Non-pigmented ciliary epithelial cell (primary cell): ENCODE results near the gene FAM237B.
"Not testable (repeated sequence)": the region's sequence is repeated elsewhere in the genome, so short reads cannot be mapped to it uniquely, and the experiment has no call there.

Experiments used
- DNase-seq: peaks from one replicate; pipeline ENCODE4 v3.0.0-alpha.2; 2010; ENCODE audit warnings: low read depth

FAM237B gene

DNA sequence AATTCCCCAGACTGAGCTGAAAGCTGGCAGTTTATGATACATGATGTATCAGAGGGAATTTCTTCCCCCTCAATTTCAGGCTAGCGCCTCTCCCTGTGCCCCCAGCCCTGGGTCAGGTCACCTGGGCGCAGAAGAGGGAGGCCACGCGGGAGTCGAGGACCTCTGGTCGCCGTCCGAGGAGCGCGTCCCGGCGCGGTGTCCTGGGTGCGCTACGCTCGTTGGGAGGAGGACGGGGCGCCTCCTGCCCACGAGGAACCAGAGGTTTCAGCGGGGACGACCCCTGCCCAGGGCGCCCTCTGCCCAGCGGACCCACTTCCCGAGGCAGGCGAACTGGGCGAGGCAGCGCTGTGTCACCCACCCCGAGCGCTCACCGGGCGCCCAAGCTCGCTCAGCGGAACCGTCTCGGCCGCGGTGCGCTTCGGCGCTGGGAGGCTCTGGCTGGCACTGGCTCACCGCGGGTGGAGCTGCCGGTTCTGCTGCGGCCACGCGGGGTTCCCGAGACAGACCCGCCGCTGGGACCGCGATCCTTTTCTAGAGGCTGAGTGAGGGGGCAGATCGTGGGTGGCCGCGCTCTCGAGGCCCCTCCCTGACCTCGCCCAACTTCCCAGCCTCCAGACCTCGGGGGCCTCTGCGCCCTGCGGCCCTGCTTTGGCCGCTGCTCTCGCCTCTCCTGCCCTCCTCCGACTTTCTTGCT lies at the start of gene FAM237B:
Gene FAM237B, minus strand, starts transcription at position 504 of the 694 bp plus-strand sequence. CDS start 1,556 bp downstream, outside the sequence.
- DNase-seq, result no peak

DNA sequence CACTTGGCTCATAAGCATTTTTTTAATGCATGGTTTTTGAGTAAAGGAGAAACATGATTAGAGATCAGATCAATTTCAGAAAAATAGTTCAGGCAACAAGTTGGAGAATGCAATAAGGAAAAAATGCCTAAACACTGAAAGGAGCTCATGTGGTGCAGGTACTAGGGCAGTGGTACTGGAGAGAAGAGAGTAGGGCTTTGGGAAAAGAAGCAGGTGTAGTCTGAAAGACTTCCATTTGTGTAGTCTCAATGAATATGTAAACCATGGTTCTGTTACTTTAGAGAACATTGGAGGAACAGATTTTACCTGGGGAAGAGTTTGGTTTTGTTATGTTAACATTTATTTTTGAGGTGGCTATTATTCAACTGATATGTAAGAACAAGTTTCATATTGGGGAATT lies 30.9 kb upstream of the FAM237B start:
- DNase-seq, result no peak

DNA sequence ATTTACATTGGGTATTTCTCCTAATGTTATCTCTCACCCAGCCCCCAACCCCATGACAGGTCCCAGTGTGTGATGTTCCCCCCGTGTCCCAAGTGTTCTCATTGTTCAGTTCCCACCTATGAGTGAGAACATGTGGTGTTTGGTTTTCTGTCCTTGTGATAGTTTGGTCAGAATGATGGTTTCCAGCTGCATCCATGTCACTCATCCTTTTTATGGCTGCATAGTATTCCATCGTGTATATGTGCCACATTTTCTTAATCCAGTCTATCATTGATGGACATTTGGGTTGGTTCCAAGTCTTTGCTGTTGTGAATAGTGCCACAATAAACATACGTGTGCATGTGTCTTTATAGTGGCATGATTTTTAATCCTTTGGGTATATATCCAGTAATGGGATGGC lies 28.9 kb upstream of the FAM237B start:
- DNase-seq, result not testable (repeated sequence)

DNA sequence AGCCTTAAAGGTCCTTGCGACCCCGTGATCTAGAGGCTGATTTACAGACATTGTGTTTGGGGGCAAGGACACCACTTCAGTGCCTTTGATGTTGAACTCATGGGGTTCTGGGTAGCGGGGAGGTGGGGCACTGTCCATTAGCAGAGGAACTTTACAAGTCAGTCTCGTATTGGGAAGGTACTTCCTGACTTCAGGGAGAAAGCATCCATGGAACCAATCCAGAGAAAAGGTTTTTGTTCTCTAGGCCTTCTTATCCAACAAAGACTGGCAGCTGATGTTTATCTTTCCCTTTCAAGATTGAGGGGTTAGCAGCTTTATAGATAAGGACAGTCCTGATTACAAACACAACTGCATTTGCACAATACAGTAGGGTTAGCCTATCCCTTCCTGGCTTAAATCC lies 28.2 kb upstream of the FAM237B start:
- DNase-seq, result no peak

DNA sequence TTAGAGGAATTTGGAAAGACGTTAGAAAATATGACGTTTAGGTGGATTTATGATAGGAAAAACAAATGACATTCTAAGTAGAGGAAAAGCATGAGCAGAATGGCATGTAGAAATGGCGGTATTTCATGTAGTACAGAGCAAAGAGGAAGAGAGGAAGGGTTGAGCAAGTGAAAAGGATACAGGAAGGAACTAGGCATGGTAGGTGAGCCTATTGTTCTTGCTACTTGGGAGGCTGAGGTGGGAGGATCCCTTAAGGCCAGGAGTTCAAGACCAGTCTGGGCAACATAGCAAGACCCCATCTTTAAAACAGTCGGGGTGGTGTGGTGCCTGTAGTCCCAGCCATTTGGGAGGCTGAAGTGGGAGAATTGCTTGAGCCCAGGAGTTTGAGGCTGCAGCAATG lies 26.7 kb upstream of the FAM237B start:
- DNase-seq, result no peak

DNA sequence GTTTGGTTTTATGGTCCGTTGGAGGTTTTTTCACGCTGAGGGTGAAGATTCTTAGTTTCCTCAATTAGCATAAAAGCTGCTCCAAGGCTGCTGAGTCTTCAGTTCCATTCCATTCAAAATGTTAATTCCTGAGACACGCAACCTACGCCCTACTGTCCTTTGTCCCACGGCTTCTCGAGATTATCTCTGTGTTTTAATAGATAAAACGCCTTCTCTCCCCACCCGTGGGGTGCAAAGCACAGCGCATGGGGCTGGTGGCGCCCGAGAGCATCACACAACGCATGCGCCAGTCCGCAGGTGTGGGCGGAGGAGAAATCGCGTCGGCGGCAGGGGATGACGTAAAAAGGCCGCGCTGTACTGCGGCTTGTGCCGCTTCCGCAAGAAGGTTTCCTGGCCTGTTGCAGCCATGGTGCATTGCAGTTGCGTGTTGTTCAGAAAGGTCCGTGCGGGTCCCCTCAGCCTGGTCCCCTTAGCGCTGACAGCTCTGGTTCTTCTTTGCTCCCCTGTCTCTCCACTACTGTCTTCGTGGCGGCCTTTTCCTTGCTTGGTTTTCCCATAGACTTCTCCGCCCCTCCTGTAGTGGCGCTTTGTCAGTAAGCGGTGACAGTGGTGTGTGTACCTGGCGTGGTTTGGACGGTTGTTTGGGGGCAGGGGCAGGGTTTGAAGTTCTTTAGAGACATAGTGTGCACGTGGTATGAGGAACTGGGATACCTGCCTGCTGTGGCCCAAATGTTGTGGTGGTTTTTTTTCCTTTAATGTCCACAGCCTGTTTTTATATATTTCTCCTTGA lies 25.4 kb upstream of the FAM237B start, which contains the start of gene GTPBP10:
Gene GTPBP10, plus strand, starts transcription at position 381 of the 790 bp plus-strand sequence. Its CDS starts 26 bp downstream, at position 407.
- DNase-seq, result peak; percentile 80

DNA sequence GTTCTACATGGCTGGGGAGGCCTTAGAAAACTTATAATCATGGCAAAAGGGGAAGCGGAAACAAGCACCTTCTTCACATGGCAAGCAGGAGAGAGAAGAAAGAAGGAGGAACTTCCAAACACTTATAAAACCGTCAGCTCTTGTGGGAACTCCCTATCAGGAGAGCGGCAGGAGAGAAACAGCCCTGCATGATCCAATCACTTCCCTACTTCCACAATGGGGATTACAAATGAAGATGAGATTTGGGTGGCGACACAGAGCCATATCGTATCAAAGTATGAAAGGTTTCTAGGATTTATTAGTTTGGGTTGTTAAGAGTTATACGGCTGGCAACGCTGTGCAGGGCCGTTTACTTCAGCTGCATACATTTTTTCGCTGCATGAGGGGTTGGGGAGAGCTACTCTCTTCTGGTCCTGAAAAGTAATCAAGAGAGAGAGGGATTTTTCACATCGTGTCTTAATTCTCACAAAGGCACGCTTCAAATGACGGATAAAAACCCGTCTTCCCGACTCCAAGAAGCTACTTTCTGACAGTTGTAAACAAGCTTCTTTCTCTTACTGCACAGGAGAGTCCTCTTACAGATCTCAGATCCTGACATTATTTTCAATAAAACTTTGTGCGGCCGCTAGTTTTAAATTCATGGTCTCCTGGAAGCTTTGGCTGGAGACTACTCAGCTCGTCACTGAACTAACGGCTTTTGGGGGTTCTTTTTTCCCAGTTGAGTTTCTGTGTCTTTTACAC lies 24.7 kb upstream of the FAM237B start:
- no peak for DNase-seq

DNA sequence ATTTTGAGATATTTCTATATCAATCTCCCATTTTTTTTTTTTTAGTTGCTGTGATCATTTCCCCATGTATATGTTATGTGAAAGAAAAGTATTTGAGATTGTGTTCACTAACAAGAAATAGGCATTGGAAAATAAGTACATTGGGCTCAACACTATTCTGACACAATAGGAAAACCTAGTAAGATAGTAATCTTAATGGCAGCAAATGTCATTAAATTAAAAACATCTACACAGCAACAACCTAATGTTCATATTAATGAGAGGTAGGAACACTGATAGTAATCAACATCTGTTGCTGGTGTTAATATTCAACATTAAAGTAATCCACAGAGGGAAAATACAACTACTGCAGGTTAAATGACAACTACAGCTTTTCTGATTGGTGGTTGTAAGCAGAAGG lies 23.9 kb upstream of the FAM237B start:
- no peak for DNase-seq

DNA sequence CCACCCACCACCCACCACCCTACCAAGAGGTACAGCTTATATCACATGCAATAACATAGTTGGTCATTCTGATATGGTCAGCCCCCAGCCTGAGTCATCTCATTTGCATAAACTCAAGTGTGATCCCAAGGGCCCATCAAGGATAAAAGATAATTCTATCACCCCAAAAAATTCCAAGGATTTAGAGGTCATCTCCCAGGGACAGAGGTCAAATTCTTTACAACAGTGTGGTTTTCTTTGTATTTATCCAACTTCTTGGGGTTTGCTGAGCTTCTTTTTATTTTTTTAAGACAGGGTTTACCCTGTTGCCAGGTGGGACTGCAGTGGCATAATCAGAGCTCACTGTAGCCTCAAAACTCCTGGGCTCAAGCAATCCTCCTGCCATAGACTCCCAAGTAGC lies 16.0 kb upstream of the FAM237B start:
- DNase-seq, result no peak

DNA sequence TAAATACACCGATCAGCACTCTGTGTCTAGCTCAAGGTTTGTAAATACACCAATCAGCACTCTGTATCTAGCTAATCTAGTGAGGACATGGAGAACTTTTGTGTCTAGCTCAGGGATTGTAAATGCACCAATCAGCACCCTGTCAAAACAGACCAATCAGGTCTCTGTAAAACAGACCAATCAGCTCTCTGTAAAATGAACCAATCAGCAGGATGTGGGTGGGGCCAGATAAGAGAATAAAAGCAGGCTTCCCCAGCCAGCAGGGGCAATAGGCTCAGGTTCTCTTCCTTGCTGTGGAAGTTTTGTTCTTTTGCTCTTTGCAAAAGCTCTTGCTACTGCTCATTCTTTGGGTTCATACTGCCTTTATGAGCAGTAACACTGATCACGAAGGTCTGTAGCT lies 13.8 kb upstream of the FAM237B start:
- not testable (repeated sequence) for DNase-seq

DNA sequence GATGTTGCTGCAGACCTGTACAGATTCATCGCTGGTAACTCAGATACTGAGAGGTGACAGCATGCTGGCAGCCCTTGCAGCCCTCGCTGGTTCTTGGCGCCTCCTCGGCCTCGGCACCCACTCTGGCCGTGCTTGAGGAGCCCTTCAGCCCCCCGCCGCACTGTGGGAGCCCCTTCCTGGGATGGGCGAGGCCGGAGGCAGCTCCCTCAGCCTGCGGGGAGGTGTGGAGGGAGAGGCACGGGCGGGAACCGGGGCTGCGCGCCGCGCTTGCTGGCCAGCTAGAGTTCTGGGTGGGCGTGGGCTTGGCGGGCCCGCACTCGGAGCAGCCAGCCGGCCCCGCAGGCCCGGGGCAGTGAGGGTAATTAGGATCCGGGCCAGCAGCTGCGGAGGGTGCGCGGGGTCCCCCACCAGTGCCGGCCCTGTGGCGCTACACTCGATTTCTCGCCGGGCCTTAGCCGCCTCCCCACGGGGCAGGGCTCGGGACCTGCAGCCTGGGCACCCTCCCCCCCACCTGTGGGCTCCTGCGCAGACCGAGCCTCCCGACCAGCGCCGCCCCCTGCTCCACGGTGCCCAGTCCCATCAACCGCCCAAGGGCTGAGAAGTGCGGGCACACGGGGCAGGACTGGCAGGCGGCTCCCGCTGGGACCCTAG lies 13.2 kb upstream of the FAM237B start:
- no peak for DNase-seq

DNA sequence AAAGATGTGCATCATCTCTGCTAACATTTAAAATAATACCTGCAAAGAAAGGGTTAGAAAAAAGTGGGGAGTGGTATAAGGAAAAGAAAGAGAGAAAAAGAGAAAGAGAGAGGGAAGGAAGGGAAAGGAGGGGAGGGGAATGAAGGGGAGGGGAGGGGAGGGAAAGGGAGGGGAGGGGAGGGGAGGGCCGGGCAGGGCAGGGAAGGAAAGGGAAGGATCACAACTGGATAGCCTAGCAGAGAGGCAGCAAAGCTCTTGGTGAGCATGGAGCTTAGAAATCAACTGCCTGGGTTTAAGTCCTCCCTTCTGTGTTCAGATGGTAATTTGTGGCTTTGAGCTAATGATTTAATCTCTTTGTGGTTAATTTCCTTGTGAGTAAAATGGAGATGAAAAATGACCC lies 5.4 kb upstream of the FAM237B start:
- DNase-seq, result no peak

DNA sequence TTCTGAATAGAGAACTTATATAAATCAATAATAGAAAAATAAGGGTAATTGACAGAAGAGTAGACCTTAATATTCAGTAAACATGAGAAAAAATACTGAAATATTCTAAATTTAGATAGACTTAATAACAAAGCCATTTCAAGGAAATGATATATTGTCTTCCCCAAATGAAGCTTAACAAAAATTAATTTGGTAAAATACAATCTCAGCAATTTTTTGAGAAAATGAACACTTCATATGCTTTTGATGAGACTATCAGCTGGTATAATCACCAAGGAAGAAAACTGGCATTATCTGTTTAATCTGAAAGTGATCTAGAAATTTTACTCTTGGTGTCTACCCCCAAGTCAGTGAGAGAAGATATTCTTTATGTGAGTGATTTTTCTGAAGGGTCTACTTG lies 1.7 kb upstream of the FAM237B start:
- DNase-seq, result no peak

DNA sequence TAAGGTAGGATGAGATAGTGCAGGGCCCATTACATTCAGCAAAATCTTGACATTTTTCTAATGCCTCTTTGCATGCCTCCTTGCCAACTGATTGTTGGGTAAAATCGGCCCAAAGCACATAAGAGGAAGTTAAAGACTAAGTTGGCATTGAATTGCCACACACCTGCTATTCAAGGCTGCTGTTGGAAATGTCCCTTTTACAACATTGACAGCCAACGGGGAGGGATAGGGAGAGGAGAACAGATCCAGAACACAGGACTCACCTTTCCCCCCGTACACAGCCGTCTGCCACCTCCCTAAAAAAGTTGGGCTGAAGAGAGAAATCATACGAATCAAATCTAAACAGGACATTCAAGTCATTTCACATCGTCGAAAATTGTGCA lies 695 bp downstream of the FAM237B start:
- DNase-seq, result no peak

DNA sequence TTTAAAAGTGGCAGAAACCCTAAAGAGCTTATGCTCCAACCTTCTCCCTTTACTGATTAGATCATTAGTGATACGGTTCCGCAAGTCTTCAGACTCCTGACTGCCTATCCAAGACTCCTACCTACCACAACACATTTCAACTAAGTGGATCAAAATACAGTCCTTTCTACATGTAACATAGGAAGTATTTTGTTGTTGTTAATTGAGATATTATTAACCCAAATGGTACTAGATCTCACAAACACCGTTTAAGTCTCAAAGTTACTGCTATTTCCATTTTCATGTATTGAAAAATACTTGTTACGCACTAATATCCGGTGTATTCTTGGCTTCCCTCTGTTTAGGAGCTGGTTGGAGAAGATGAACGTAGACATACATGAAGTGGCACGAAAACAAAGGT lies 1.1 kb downstream of the FAM237B start:
- DNase-seq, result no peak

DNA sequence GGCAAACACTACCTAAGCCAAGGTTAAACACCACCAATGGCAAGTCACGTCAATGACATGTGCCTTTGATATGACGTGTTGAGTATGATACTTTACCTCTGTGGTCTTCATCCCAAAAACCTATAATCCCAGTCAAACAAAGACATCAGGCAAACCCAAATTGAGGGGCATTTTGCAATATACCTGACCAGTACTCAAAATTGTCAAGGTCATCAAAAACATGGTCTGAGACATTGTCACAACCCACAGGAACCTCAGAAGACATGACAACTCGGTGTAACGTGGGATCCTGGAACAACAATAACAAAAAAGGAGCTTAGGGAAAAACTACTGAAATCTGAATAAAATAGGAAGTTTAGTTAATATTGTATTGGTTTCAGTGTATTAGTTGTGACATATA lies 7.2 kb downstream of the FAM237B start:
- no peak for DNase-seq

DNA sequence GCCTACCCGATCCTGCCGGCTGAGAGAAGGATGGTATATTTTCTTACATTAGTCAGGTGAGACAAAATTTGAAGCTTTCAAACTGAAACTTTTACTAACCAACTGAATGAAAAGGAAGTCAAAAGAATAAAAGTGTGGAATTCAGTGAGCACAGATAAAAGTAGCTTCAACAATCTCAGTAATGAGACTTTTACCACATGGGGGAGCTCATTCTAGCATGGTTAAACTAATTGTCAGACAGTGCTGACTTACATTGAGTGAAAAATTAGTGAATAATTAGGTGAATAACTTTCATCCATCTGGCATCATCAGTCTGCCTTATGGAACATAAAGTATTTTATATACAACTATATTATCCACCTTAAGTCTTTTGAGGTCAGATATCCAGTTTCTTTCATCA lies 8.4 kb downstream of the FAM237B start:
- no peak for DNase-seq

DNA sequence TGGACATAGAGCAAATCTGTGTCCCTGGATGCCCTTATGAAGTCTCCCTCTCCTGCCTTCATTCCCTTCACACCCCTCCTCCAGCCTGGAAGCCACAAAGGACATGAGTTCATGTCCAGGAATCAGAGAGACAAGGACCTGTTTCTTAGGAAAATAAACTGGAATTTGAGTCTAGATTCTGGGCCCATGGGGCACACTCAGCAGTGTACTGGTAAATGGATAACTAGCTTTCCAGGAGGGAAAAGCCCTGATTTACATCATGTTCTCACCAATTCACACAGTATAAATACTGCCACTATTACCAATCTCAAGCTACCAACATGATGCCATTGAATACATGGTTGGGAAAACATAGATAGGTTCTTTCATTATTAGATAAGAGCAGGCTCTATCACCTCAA lies 9.9 kb downstream of the FAM237B start:
- DNase-seq, result no peak

DNA sequence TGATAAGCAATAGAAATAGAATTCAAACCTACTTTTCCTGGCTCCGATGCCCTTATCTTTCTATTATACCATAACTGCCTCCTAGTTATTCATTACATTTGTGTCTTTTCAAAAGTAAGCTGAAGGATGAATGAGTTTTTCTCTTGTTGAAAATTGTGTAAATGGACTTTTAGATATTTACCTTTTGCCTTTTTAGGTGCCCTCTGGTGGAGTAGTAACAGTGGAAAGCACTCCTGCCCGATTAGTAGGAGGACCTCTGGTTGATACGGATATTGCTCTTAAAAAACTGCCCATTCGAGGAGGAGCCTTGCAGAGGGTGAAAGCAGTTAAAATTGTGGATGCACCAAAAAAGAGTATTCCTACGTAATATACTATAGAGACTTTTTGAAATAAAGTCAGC lies 11.2 kb downstream of the FAM237B start:
- DNase-seq, result no peak

DNA sequence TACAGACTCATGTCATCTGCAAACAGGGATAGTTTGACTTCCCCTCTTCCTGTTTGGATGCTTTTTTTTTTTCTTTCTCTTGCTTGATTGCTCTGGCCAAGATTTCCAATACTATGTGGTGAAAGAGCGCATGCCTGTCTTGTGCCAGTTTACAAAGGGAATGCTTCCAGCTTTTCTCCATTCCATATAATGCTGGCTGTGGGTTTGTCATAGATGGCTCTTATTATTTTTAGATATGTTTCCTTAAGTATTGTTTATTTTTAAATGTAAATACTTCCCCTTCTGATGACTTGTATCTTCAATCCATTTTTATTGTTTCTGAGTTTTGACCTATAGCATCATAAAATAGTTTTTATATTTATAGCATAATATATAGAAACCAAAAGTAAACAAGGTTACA lies 17.9 kb downstream of the FAM237B start:
- no peak for DNase-seq

DNA sequence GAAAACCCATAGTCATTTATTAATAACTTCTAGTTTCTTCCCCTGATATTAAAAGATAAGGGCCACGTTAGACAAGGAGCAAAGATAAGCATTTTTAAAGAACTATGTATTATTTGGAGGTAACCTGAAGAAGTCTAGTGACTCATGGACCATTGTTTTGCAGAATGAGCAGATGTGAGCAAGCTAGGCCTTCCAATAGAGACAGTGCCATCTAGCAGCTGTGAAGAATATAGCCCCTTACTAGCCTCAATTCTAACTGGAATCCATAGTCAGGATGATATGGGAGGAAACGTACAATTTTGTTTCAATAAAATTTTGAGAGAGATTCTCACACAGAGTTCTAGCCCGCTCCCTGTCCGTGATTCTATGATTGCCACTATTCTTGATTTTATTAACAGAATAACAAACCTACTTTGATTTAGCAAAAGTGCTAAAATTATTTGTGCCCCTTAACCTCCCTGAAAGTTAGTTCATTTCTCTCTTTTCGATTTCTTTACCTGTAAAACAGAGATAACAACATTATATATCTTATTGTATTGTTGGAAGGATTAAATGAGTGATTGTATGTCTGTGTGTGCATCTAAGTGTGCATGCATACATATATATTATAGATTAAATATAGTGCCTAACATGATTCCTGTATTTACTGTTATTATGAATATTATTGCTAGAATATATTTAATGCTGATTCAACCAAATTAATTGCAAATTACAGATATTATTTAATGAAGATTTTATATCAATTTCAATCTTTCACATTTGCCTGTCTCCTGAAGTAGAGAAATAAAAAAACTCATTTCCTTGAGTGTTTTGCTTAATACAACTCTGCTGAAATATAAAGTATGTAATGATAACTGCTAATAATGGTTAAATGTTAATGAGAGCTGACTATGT lies 22.7 kb downstream of the FAM237B start:
- DNase-seq, result peak; percentile 51
